ENCODE data around the gene SCLY.

SCLY gene

DNA sequence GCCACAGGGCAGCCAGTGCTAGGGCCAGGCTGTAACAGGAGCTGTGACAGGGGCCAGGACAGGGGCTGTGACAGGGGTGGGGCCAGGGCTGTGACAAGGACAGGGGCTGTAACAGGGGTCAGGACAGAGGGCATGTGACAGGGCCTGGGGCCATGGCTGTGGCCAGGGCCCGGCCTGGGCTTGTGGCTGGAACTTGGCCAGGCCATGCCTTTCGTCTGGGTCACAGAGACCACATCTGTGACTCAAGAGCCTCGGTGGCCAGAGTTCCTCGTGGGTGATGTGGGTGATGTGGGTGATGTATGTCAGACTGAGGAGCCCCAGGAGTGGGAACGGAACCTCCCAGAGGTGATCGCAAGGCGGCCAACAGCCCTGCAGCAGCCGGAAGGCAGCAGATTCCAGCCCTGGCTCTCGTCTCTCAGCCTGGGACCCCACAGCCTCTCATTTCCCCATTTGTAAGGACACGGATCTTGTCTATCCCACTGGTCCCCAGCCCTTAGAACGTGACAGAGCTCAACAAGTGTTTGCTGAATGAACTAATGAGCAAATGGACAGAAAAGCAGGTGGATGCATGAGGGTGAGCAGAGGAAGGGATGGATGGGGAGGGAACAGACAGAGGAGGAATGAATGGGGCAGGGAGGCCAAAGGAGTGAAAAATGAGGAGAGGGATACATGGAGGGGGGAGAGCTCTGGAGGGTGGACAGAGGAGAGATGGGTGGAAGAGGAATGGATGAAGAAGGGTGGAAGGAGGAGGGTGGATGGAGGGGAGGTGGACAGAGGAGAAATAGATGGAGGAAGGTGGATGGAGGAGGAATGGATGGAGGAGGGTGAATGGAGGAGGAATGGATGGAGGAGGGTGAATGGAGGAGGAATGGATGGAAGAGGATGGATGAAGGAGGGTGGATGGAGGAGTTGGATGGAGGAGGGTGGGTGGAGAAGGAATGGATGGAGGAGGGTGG lies 56.7 kb downstream of the SCLY start:
- TF ChIP-seq, protein P1, sequence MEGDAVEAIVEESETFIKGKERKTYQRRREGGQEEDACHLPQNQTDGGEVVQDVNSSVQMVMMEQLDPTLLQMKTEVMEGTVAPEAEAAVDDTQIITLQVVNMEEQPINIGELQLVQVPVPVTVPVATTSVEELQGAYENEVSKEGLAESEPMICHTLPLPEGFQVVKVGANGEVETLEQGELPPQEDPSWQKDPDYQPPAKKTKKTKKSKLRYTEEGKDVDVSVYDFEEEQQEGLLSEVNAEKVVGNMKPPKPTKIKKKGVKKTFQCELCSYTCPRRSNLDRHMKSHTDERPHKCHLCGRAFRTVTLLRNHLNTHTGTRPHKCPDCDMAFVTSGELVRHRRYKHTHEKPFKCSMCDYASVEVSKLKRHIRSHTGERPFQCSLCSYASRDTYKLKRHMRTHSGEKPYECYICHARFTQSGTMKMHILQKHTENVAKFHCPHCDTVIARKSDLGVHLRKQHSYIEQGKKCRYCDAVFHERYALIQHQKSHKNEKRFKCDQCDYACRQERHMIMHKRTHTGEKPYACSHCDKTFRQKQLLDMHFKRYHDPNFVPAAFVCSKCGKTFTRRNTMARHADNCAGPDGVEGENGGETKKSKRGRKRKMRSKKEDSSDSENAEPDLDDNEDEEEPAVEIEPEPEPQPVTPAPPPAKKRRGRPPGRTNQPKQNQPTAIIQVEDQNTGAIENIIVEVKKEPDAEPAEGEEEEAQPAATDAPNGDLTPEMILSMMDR (IDR thresholded peaks at IDR 0.05; ENCODE audit: control insufficient read depth, extremely low read depth, insufficient read depth): no peak
- no peak overlapping the region for H3K4me3 ChIP-seq (ENCODE audit: low read depth, low read length)
- no peak for DNase-seq (ENCODE audit: low read depth)

- no peak overlapping the region for H3K4me3 ChIP-seq (ENCODE audit: low read depth, low read length)
- TF ChIP-seq, protein P1 (IDR thresholded peaks at IDR 0.05; ENCODE audit: control insufficient read depth, extremely low read depth, insufficient read depth): no peak
- no peak for DNase-seq (ENCODE audit: low read depth)
These were observed 59.1 kb downstream of the SCLY start for GRCh38 chr2:238119756-238120462.

DNA sequence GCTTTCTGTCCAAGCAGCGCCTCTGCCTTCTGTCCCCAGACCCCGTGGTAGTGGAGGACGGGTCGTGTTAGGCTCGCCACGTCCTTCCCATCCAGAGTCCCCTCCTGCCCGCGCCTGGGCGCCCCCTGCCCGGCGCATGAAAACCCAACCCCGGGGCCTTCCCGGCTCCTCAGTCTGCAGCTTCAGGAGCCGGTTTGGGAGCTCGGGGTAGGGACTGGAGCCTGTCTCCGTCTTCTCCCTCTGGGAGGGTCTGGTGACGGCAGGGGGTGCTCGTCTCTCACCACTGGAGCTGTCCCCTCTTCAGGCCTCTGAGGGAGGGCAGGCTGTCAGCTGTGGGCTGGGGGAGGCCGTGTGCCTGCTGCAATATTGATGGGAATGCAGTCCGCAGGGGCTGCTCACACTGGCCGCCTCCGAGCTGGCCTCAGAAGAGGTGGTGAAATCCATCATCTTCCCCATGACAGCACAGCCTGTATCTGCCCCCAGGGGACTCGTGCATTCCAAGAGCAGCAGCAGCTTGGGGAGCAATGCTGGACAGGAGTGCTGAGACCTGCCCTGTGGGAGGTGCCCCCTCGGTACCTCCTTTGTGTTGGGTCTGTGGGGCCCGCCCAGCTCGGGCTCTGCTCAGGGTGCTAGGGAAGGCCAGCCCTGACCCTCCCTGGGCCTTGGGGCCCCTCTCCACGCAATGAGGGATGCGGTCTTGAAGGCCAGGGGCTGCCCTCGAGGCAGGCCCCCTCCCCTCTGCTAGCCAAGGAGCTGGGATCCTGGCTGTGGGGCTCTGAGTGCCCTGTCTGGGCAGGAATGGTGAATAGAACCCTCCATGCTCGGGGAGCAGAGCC lies 59.9 kb downstream of the SCLY start:
- no peak for DNase-seq (ENCODE audit: low read depth)
- TF ChIP-seq, protein P1 (IDR thresholded peaks at IDR 0.05; ENCODE audit: control insufficient read depth, extremely low read depth, insufficient read depth): no peak
- H3K4me3 ChIP-seq (ENCODE audit: low read depth, low read length): no peak overlapping the region

DNA sequence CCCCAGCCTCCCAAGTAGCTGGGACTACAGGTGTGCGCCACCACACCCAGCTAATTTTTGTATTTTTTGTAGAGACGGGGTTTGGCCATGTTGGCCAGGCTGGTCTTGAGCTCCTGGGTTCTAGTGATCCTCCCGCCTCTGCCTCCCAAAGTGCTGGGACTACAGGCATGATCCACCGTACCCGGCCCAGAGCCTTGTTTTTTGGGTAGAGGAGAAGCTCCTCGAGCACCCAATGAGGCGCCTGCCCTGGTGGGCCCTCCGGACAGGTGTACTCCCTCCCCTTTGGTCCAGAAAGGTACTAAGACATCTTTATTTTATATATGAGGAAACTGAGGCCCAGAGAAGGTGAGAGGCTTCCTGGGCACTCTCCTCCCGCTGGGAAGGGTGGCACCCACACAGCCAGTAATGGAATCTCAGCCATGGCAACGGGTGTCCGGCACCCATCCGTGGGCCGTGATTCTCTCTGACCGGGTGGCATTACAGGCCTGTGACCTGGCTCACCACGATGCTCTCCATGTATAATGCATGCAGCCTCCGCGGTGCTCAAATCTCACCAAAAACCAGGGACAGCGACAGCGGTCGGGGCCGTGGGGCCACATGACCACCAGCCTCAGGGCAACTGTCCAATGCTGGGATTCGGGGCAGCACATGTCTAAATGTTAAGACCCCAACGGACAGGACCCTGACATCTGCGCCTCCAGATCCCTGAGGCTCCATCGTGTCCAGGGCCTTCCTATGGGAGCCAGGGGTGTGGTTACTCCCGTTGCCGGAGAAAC lies 60.9 kb downstream of the SCLY start:
- DNase-seq (ENCODE audit: low read depth): no peak
- no peak overlapping the region for H3K4me3 ChIP-seq (ENCODE audit: low read depth, low read length)
- TF ChIP-seq, protein P1 (IDR thresholded peaks at IDR 0.05; ENCODE audit: control insufficient read depth, extremely low read depth, insufficient read depth): no peak

DNA sequence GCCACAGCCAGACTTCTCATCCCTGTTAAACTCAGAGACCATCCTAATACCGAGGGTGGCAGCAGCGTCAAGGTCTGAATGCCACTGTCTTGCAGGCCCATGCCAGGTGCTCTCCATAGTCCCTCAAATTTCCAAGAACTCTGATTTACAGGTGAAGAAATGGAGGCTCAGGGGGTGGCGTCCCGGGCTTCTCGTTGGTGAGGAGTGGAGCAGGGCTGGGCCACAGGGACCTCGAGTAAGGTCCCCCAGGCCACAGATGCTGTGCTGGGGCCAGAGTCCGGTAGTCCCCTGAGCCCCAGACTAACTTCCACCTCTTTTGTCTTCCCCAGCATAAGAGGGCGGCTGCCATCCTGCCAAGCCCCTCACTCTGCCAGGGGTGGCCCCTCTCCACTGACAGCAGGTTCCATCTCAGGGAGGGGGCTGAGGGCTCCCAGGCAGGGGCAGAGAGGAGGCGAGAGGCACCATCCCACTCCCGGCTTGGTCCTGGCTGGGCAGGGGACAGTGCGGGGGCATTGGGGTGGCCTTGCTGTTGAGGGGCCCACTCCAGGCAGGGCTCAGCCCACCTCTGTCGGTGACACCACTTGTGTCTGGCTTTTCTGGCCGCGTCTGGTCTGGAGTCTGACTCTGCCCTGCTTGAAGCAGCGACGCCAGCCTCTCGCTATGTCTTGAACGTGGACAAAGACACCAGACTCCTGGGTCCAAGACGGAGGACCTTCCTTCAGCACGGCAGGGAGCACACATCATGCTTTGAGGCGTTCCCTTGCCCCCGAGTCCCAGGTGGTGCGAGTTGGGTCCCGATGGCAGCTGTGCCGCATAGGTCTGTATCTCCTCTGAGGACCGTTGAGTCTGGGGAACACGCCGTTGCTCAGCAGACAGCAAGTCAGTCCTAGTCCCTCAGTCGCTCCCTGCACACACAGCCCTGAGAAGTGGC lies 61.8 kb downstream of the SCLY start:
- DNase-seq (ENCODE audit: low read depth): no peak
- no peak overlapping the region for H3K4me3 ChIP-seq (ENCODE audit: low read depth, low read length)
- TF ChIP-seq, protein P1 (IDR thresholded peaks at IDR 0.05; ENCODE audit: control insufficient read depth, extremely low read depth, insufficient read depth): no peak

Measured in LNCaP clone FGC (cell line).